ENCODE data around the gene LMBR1L.
"Not testable (repeated sequence)": the region's sequence is repeated elsewhere in the genome, so short reads cannot be mapped to it uniquely, and the experiment has no call there.

The LMBR1L gene

GRCh38 chr12:49110464-49111155 lies at the start of gene LMBR1L:
Gene LMBR1L, minus strand, starts transcription at chr12:49110847. Its CDS starts 292 bp downstream, at chr12:49110555.
- DNase-seq: peak; percentile 97

GRCh38 chr12:49160399-49160798 lies 49.8 kb upstream of the LMBR1L start:
- no peak for DNase-seq

GRCh38 chr12:49154221-49154620 lies 43.6 kb upstream of the LMBR1L start:
- no peak for DNase-seq

GRCh38 chr12:49147384-49147783 lies 36.7 kb upstream of the LMBR1L start:
- DNase-seq: no peak

- DNase-seq: no peak
These were observed 35.8 kb upstream of the LMBR1L start for GRCh38 chr12:49146406-49146805.

- DNase-seq: no peak
These were observed 33.7 kb upstream of the LMBR1L start for GRCh38 chr12:49144384-49144783.

- no peak for DNase-seq
These were observed 28.4 kb upstream of the LMBR1L start for GRCh38 chr12:49138999-49139398.

GRCh38 chr12:49138587-49138986 lies 27.9 kb upstream of the LMBR1L start:
- DNase-seq: no peak

- no peak for DNase-seq
These were observed 26.8 kb upstream of the LMBR1L start for GRCh38 chr12:49137476-49137875.

- not testable (repeated sequence) for DNase-seq
These were observed 26.4 kb upstream of the LMBR1L start for GRCh38 chr12:49136997-49137396.

GRCh38 chr12:49133590-49133989 lies 22.9 kb upstream of the LMBR1L start:
- DNase-seq: no peak

- DNase-seq: no peak
These were observed 22.4 kb upstream of the LMBR1L start for GRCh38 chr12:49133014-49133413.

- no peak for DNase-seq
These were observed 21.3 kb upstream of the LMBR1L start for GRCh38 chr12:49131894-49132461.

- peak; percentile 90 for DNase-seq
These were observed 20.6 kb upstream of the LMBR1L start, which contains the start of gene TUBA1B for GRCh38 chr12:49131051-49131893. Gene TUBA1B, minus strand, starts transcription at chr12:49131395. Its CDS starts 95 bp downstream, at chr12:49131300.

GRCh38 chr12:49130151-49131050 lies 19.8 kb upstream of the LMBR1L start:
- DNase-seq: peak; percentile 92

GRCh38 chr12:49129332-49130150 lies 18.9 kb upstream of the LMBR1L start:
- no peak for DNase-seq

GRCh38 chr12:49127971-49128370 lies 17.3 kb upstream of the LMBR1L start:
- not testable (repeated sequence) for DNase-seq

GRCh38 chr12:49126852-49127763 lies 16.5 kb upstream of the LMBR1L start:
- DNase-seq: no peak

- peak; percentile 20 for DNase-seq
These were observed 10.5 kb upstream of the LMBR1L start for GRCh38 chr12:49121047-49121696.

- DNase-seq: no peak
These were observed 559 bp upstream of the LMBR1L start for GRCh38 chr12:49111206-49111605.
